ENCODE results near the gene SLC43A2. TPM values are rescaled to one million over a fixed set of nuclear protein-coding genes. Genes with fewer than 3 reads are reported as not detected.

Gene SLC43A2
- polyA plus RNA-seq, 1 donor (not counting 4 experiments of a cell fraction or from before 2014, with no cell fraction given): 12.7 TPM

GRCh38 chr17:1624650-1625049 lies 4.0 kb downstream of the SLC43A2 start:
- H3K9ac ChIP-seq (ENCODE audit: control insufficient read depth, extremely low read depth, insufficient read depth, low read length): no peak overlapping the region
- FAIRE-seq: no peak

GRCh38 chr17:1623057-1623630 lies 5.5 kb downstream of the SLC43A2 start:
- no peaks in the 10 kb centered on the region for H3K9me3 ChIP-seq (ENCODE audit: control insufficient read depth, low read depth, low read length)
- dilution Hi-C loops (cut with MboI; ENCODE audit: extremely low pct_ligation_motif_present, low sequenced_read_pairs): no loop called here
- TF ChIP-seq EZH2 (IDR thresholded peaks at IDR 0.05; ENCODE audit: low read length) (no peak), CTCF (optimal IDR thresholded peaks at IDR 0.05 in 1 of 3, IDR thresholded peaks at IDR 0.05 in 1 of 3, conservative IDR thresholded peaks at IDR 0.05 in 1 of 3; ENCODE audit: extremely low read depth in 1 of 3, insufficient read depth in 2 of 3, low read length in 3 of 3) (no peak)

More at GRCh38 chr17:1624650-1625049, 4.0 kb downstream of the SLC43A2 start:
- no peaks in the 10 kb centered on the region for H3K79me2 ChIP-seq (ENCODE audit: control insufficient read depth, insufficient read depth, low read length)
- dilution Hi-C loops (cut with MboI; ENCODE audit: extremely low pct_ligation_motif_present, low sequenced_read_pairs): no loop called here
- H2AFZ ChIP-seq (ENCODE audit: control insufficient read depth, low read length): no peak overlapping the region
- DNase-seq (ENCODE audit: low read depth, low spot score): no peak
- H3K36me3 ChIP-seq (ENCODE audit: control insufficient read depth in 2 of 2, extremely low read depth in 1 of 2, insufficient read depth in 2 of 2, low read length in 2 of 2): peaks cover 0 to 15% of the 10 kb centered on the region in 2 experiments
- peaks cover 6% of the 10 kb centered on the region for H3K4me1 ChIP-seq (ENCODE audit: control insufficient read depth, extremely low read depth, insufficient read depth, low read length)
- no peaks in the 10 kb centered on the region for H3K9me3 ChIP-seq (ENCODE audit: control insufficient read depth, low read depth, low read length)
- no peak overlapping the region for H3K4me3 ChIP-seq (ENCODE audit: control insufficient read depth in 2 of 3, extremely low read depth in 1 of 3, insufficient read depth in 2 of 3, low read depth in 1 of 3, low read length in 3 of 3)
- no peak overlapping the region for H3K27ac ChIP-seq (ENCODE audit: control insufficient read depth, insufficient read depth, low read length)
- TF ChIP-seq EZH2 (IDR thresholded peaks at IDR 0.05; ENCODE audit: low read length) (no peak), CTCF (optimal IDR thresholded peaks at IDR 0.05 in 1 of 3, IDR thresholded peaks at IDR 0.05 in 1 of 3, conservative IDR thresholded peaks at IDR 0.05 in 1 of 3; ENCODE audit: extremely low read depth in 1 of 3, insufficient read depth in 2 of 3, low read length in 3 of 3) (no peak)
- H3K27me3 ChIP-seq (ENCODE audit: control insufficient read depth, extremely low read depth, insufficient read depth, low read length): peaks cover 6% of the 10 kb centered on the region
- H3K9me1 ChIP-seq (ENCODE audit: control insufficient read depth, extremely low read depth, insufficient read depth, low read length): no peaks in the 10 kb centered on the region
- no peak overlapping the region for H3K4me2 ChIP-seq (ENCODE audit: control insufficient read depth, extremely low read depth, insufficient read depth, low read depth, low read length)
- H4K20me1 ChIP-seq (ENCODE audit: control insufficient read depth, extremely low read depth, insufficient read depth, low read length): no peaks in the 10 kb centered on the region

More at GRCh38 chr17:1623057-1623630, 5.5 kb downstream of the SLC43A2 start:
- no peak for DNase-seq (ENCODE audit: low read depth, low spot score)
- H3K4me2 ChIP-seq (ENCODE audit: control insufficient read depth, extremely low read depth, insufficient read depth, low read depth, low read length): no peak overlapping the region
- H3K27ac ChIP-seq (ENCODE audit: control insufficient read depth, insufficient read depth, low read length): no peak overlapping the region
- peaks cover 6% of the 10 kb centered on the region for H3K4me1 ChIP-seq (ENCODE audit: control insufficient read depth, extremely low read depth, insufficient read depth, low read length)
- no peak for FAIRE-seq
- H3K79me2 ChIP-seq (ENCODE audit: control insufficient read depth, insufficient read depth, low read length): no peaks in the 10 kb centered on the region
- H2AFZ ChIP-seq (ENCODE audit: control insufficient read depth, low read length): no peak overlapping the region
- no peaks in the 10 kb centered on the region for H4K20me1 ChIP-seq (ENCODE audit: control insufficient read depth, extremely low read depth, insufficient read depth, low read length)
- H3K9me1 ChIP-seq (ENCODE audit: control insufficient read depth, extremely low read depth, insufficient read depth, low read length): no peaks in the 10 kb centered on the region
- no peak overlapping the region for H3K4me3 ChIP-seq (ENCODE audit: control insufficient read depth in 2 of 3, extremely low read depth in 1 of 3, insufficient read depth in 2 of 3, low read depth in 1 of 3, low read length in 3 of 3)
- H3K27me3 ChIP-seq (ENCODE audit: control insufficient read depth, extremely low read depth, insufficient read depth, low read length): peaks cover 6% of the 10 kb centered on the region
- H3K9ac ChIP-seq (ENCODE audit: control insufficient read depth, extremely low read depth, insufficient read depth, low read length): no peak overlapping the region
- H3K36me3 ChIP-seq (ENCODE audit: control insufficient read depth in 2 of 2, extremely low read depth in 1 of 2, insufficient read depth in 2 of 2, low read length in 2 of 2): peaks cover 0 to 19% of the 10 kb centered on the region in 2 experiments
